SK-MEL-5 (cell line): Measurements from ENCODE around the gene NR1I3. TPM values are rescaled to one million over a fixed set of nuclear protein-coding genes. Genes with fewer than 3 reads are reported as not detected.
"Not testable (repeated sequence)": the region's sequence is repeated elsewhere in the genome, so short reads cannot be mapped to it uniquely, and the experiment has no call there.

ENCODE experiments used
- DNase-seq: peaks from one replicate; pipeline ENCODE4 v3.0.0-alpha.2; 2016; ENCODE audit warnings: low read depth, low spot score
- in situ Hi-C: cut with HindIII; loops from 2 replicates; pipeline ENCODE4 v1.10.0; 2016; ENCODE audit warnings: low sequenced_read_pairs, high pct_unique_total_duplicates, low pct_unique_long_range_greater_than_20kb
- polyA plus RNA-seq, 2 experiments: library from polyadenylated mRNA; depleted of rRNA; stranded (reverse); fragments of >200 nt; gene quantifications; 2 replicates each; pipeline ENCODE4 v1.2.3, GENCODE V29; 2015
- total RNA-seq: library from RNA; depleted of rRNA; stranded (reverse); fragments of >200 nt; shearing (Covaris generic); gene quantifications from 2 replicates; pipeline ENCODE4 v1.2.3, GENCODE V29; 2014; rRNA removed

Gene NR1I3
- total RNA-seq, result not detected in 2 replicates
- not detected in 2 replicates for polyA plus RNA-seq (2015; cell fraction: cytosol; rRNA removed)
- not detected in 2 replicates for polyA plus RNA-seq (2015; cell fraction: nucleus; rRNA removed)

GRCh38 chr1:161238039-161238473 is at the start of gene NR1I3:
TSS of gene NR1I3 (minus strand) at chr1:161238203. CDS start at chr1:161236565, 1,638 bp downstream.
- DNase-seq, result no peak
- in situ Hi-C loops, result no loop called here

DNA sequence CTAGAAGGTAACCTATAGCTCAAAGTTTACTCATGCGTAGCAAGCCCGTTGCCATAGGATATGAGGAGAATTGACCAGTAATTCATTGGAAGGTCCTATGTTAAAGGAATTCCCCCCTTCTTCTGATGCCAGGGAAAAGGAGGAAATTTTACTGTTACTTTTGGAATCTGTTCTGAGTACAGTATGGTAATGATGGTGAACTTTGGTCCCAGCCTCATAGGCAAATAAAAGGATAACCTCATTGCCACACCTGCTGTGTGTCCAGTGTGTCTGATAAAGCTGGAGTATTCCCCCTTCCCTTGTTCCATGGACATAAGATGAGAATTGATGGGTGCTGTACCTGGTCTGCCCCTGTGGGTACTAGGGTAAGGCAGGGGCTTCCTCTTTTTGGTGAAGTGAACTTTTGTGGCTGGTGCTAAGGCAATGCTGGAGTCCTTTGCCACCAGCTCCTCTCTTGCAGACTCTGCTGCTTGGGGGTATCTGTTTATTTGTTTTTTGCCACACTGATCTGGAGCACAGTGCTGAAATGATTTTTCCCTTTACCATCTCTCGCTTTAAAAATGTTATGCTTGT is 49.6 kb upstream of the NR1I3 start:
- in situ Hi-C loops, result no loop called here
- DNase-seq, result no peak

GRCh38 chr1:161285521-161285920 is 47.5 kb upstream of the NR1I3 start:
- in situ Hi-C loops, result no loop called here
- DNase-seq, result no peak

- no peak for DNase-seq
- in situ Hi-C loops, result no loop called here
These were observed 47.1 kb upstream of the NR1I3 start for GRCh38 chr1:161285113-161285512.

DNA sequence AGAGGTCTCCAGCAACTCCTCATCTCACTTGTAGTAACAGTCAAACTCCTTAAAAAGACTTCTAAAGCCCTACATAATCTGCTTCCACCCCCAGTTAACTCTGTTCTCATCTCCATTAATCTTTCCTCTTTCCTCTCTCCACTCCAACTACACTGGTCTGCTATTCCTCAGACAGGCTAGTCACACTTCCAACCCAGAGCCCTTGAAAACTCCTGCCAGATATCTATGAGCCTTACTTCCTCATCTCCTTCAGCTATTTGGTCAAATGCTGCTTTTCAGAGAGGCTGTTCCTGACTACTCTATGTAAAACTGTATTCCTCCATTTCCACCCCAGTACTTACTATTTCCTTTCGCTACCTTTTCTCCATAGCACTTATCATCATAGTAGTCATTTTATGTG is 45.0 kb upstream of the NR1I3 start:
- DNase-seq, result no peak
- in situ Hi-C loops, result no loop called here

DNA sequence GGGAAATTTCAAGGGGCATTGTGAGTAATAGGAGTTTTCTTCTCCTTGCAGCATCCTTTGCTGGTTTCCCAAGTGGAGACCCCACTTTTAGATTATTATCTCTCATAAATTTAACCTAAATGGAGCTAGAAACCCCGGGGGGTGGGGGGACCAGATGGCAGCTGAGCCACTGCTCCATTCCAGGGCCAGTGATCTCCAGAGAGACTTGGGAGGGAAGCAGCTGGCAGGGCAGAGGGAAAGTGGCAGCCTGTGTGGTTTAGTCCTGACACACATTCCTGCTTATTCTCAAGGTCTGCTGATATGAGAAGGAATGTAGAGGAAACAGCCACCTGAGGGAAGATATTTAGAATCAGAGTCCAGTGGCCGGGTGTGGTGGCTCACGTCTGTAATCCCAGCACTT is 36.9 kb upstream of the NR1I3 start:
- DNase-seq, result no peak
- in situ Hi-C loops, result no loop called here

DNA sequence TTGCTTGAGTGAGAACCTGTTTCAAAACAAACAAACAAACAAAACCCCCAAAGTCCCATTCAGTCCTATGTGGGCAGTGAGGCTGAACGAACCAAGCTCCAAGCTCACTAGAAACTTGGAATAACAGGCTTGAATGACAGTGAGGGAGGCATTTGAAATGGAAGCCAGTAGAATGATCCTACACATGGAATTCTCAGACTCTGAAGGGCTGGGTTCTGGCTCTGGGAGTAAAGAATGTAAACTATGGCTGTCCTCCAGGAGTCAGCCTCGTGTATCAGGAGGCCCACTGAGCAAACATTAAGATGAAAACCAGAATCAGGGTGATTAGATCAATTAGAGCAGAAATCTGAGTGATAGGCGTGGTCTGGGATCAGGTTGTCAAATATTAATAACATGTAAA is 35.4 kb upstream of the NR1I3 start:
- in situ Hi-C loops, result no loop called here
- DNase-seq, result no peak

- no peak for DNase-seq
- in situ Hi-C loops, result no loop called here
These were observed 29.3 kb upstream of the NR1I3 start for GRCh38 chr1:161267321-161267720.

- no peak for DNase-seq
- in situ Hi-C loops, result no loop called here
These were observed 28.8 kb upstream of the NR1I3 start for GRCh38 chr1:161266836-161267235.

GRCh38 chr1:161266202-161266601 is 28.2 kb upstream of the NR1I3 start:
- no peak for DNase-seq
- in situ Hi-C loops, result no loop called here

DNA sequence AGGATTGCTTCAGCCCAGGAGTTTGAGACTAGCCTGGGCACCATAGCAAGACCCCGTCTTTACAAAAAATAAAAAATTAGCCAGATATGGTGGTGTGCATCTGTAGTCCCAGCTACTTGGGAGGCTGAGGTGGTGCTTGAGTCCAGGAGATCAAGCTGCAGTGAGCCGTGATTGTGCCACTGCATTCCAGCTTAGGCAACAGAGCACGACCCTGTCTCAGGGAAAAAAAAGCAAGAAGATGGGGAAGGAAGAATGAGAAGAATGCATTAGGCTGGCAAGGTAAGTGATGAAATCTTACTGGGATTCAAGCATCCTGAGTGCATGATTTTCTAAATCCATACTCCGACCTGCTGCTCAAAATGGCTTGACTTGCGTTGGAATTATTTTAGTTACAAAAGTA is 27.3 kb upstream of the NR1I3 start:
- in situ Hi-C loops, result no loop called here
- DNase-seq, result no peak

GRCh38 chr1:161261261-161262235 is 23.5 kb upstream of the NR1I3 start:
- in situ Hi-C loops, result no loop called here
- no peak for DNase-seq

- DNase-seq, result peak; percentile 17
- in situ Hi-C loops, result no loop called here
These were observed 22.6 kb upstream of the NR1I3 start for GRCh38 chr1:161260376-161261260.

- no peak for DNase-seq
- in situ Hi-C loops, result no loop called here
These were observed 21.8 kb upstream of the NR1I3 start for GRCh38 chr1:161259765-161260164.

DNA sequence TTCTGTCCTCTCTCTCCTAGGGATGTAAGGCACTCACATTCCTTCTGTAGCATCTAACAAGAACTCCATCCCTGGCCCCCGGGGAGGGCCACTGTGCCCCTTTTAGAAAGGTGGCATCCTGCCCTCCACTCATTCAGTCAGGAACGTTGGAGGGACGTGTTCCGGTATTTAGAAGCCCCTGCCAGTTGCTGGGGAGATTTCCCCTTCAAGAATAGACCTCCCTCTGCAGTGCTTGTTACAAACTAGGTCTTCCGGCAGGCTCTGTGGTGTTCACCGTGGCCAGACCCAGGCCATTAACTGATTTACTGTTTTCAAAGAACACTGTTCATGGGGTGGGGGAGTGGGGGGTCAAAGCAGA is 21.3 kb upstream of the NR1I3 start:
- DNase-seq, result no peak
- in situ Hi-C loops, result no loop called here

GRCh38 chr1:161258439-161259344 is 20.7 kb upstream of the NR1I3 start, which contains the start of gene PCP4L1:
TSS of gene PCP4L1 (plus strand) at chr1:161258745. CDS start at chr1:161258975, 230 bp downstream.
- in situ Hi-C loops, result no loop called here
- peak; percentile 45 for DNase-seq

DNA sequence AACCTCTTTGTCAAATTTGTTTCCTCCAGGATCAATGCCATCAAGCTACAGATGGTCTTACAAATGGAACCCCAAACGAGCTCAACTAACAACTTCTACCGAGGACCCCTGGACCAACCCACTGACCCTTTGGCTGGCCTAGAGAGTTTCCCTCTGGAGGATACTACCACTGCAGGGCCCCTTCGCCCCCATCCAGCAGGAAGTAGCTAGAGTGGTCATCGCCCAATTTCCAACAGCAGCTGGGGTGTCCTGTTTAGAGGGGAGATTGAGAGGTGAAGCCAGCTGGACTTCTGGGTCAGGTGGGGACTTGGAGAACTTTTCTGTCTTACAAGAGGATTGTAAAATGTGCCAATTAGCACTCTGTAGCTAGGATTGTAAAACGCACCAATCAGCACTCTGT is 19.1 kb upstream of the NR1I3 start:
- DNase-seq, in situ Hi-C loops: not testable (repeated sequence)
